NCI-H1105 treated with DMSO at 0.1 percent for 48 hours (cell line): ENCODE measurements around the gene ACTL7B.
"Not testable (repeated sequence)": the region's sequence is repeated elsewhere in the genome, so short reads cannot be mapped to it uniquely, and the experiment has no call there.

Source experiments
- DNase-seq: peaks from one replicate; lab custom pipeline; 2025; lab: John Stamatoyannopoulos, UW

The ACTL7B gene

DNA sequence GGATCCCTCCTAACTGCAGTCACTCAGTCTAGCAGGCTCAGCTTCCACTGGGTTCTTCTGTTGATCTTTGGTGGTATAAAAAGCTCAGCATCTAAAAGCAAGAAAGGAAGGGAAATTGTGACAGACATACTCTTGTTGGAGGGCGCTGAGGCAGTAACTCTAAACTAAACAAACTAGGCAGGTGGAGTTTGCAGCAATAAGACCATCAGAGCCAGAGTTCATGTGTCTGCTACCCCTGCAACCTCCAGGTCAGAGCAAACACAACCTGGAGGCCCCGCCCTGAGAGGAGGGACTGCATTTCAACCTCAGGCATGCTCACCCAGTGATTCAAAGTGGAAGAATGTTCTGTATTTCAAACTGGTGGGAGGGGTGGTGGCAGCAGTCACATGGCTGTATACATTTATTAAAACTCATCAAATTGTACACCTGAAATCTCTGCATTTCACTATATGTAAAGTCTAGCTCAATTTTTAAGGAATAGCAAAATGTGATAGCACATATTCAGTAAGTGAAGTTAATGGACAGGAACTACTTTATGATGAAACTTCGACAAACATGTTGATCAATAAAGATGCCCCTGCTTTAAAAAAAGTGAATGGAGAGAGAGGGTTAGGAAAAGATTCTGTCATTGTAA lies 13.4 kb upstream of the ACTL7B start:
- DNase-seq, result no peak

GRCh38 chr9:108867829-108868228 lies 12.0 kb upstream of the ACTL7B start:
- no peak for DNase-seq

GRCh38 chr9:108867116-108867515 lies 11.3 kb upstream of the ACTL7B start:
- DNase-seq, result no peak

DNA sequence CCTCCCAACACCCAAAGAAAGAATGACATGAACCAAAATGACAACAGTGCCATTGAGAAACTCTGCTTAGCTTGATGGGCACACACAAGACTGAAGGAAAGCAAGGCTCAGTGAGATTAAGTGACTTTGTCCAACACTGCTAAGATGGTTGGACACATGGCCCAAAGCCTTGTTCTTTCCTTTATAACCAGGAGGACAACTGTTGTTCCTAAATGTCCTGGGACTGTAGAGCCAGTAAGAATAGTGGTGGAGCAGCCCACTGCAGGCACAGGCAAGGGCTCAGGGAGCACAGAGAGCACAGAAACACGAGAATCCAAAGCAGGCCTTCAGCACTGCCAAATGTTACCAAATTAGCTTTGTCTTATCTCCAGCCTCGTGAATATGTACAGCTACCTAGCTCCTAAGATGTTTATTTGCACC lies 10.2 kb upstream of the ACTL7B start:
- DNase-seq, result no peak

- DNase-seq, result no peak
These were observed 9.3 kb upstream of the ACTL7B start for GRCh38 chr9:108865037-108865436.

GRCh38 chr9:108864446-108864845 lies 8.7 kb upstream of the ACTL7B start:
- DNase-seq, result no peak

DNA sequence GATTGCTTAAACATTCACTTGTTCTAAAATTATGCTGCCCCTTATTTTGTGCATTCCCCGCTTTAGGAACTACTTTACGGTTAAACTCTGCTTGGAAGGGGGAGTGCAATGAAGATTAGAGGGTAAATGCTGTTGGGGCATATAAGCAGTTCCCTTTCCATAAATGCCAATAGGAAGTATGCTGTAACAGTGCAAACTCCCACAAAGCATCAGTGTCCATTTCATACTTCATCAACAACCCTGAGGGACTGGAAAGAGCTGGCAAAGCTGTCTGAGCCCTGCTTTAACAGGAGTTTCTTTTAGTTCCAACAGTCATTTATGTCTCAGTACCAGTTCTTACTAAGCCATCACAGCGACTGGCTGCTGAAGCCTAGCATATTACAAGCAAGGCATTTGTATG lies 8.1 kb upstream of the ACTL7B start:
- no peak for DNase-seq

GRCh38 chr9:108861997-108862396 lies 6.2 kb upstream of the ACTL7B start, which contains the start of gene ACTL7A:
ACTL7A (plus strand) TSS chr9:108862266; CDS start chr9:108862323, 57 bp downstream.
- DNase-seq, result no peak

DNA sequence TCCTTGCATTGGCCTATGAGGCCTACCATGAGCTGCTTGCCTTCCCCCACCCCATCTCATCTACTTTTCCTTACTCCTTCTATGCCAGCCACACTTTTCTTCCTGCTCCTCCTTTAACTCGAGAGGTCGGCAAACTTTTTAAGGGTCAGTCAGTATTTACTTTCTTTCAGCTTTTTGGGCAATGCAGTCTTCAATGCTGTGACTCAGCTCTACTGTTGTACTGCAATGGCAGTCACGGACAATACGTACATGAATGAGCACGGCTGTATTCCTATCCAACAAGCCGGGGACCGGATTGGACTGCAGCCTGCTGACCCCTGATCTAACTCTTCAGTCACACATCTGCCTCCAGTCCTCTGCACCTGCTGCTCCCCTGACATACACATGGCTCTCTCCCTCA lies 5.7 kb upstream of the ACTL7B start:
- no peak for DNase-seq

DNA sequence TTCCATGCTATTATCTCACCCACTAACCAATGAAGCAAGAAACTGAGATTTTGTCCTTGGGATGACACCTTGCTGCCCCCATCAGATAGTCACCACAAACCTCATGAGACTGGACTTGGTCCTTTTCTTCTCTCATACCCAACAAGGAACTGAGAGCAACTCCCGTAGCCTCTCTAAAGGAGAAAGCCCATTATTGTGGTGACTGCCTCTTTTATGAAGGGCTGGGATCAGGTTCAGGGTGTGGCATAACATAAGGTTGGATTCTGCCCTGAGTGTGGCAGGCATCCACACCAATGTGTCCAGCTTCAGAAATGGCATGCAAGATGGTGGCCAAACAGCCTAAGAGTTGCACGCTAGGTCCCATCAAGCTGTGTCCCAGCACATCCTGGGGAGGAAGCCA lies 5.0 kb upstream of the ACTL7B start:
- no peak for DNase-seq

GRCh38 chr9:108860354-108860753 lies 4.6 kb upstream of the ACTL7B start:
- DNase-seq, result no peak

- DNase-seq, result peak; percentile 36
These were observed 3.8 kb upstream of the ACTL7B start for GRCh38 chr9:108859459-108860114.

DNA sequence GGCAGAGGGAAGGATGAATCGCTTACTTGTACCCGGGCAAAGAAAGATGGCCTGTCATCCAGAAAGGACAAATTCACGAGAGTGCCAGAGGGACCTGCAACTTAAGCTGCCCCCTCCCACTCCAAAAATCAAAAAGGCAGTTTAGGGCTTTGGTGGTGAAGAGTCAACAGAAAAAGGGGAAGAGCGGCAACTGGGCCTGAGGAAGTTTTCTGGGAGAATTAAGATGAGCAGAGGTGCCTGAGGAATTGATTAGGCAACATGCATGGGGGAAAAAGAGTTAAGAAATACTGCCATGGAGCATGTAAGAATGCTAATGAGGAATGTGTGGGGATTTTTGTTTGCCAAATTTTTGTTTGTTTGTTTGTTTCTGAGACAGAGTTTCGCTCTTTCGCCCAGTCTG lies 1.8 kb upstream of the ACTL7B start:
- DNase-seq, result no peak

GRCh38 chr9:108855529-108855886 lies 278 bp downstream of the ACTL7B start:
- no peak for DNase-seq

DNA sequence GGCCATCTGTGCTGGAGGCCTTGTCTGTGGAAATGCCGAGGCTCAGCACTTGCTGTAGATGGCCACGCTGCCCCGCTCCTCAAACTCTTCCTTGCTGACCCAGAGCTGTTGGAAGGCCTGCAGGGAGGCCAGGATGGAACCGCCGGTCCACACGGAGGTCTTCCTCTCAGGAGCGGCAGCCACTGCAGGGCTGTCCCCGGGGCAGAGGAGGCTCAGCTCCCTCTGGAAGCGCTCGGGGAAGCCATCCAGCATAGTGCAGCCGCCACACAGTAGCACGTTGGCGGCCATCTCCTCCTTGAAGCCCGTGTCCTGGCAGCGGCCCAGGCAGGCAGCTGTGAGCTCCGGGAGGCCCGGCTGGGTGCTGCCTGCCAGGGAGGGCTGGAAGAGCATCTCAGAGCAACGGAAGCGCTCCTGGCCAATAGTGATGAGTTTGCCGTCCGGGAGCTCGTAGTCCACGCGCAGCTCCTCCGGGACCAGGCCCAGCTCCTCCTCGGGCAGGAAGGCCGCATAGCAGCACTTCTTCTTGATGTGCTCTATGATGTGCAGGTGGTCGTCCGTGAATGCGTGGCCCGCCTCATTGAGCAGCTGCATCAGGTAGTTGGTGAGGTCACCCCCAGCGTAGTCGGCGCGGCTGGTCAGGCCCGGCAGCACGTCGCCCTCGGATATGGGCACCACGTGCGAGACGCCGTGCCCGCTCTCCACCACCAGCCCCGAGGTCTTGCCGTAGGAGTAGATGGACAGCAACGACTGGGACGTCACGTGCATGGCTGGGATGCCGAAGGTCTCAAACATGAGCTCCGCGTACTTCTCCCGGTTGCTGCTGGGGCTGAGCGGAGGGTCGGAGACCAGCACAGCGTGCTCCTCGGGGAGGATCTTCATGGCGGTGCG lies 901 bp downstream of the ACTL7B start:
- no peak for DNase-seq

- DNase-seq, result no peak
These were observed 1.7 kb downstream of the ACTL7B start for GRCh38 chr9:108854094-108854493.

DNA sequence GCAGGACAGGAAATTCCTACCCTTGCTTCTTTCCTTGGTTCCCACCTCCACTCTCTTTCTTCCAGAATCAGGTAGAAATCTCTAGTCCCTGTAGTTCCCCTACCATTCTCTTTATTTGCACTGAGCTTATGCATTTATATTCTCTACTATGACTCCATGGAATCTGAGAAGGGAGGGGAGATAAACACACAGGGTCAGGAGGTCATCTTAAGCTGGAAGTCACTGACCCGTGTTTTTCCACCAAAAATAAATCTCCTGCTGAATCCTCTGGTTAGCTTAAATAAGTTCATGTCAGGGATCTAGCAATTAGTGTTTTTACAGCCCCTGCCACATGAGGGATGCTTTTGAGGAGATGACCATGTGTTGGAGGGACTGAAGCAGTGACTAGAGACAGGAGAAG lies 3.7 kb downstream of the ACTL7B start:
- no peak for DNase-seq

- no peak for DNase-seq
These were observed 4.6 kb downstream of the ACTL7B start for GRCh38 chr9:108851138-108851537.

DNA sequence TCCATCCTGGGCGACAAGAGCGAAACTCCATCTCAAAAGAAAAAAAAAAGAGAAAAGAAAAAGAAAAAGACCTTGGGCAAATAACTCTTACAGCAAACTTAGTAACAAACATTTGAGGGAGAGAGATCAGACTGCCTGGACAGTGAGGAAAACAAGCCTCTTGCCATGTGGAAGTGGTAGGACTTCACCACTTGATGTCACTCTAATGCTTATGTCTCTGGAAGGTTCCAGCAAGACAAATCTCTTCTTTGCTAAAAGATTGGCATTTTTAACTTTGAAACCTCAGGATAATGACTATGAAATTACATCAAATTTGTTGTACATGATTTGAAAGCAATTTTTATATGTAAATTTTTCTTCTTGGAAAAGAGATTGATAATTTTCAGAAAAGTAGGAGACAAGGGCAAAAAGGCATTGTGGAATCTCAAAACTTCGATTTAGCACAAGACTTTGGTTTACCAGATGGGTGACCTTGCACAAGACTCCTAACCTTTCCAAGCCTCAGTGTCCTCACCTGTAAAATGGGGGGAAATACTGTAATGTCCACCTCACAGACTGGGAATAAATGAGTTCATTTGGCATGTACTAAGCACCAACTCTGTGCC lies 5.4 kb downstream of the ACTL7B start:
- peak; percentile 24 for DNase-seq

DNA sequence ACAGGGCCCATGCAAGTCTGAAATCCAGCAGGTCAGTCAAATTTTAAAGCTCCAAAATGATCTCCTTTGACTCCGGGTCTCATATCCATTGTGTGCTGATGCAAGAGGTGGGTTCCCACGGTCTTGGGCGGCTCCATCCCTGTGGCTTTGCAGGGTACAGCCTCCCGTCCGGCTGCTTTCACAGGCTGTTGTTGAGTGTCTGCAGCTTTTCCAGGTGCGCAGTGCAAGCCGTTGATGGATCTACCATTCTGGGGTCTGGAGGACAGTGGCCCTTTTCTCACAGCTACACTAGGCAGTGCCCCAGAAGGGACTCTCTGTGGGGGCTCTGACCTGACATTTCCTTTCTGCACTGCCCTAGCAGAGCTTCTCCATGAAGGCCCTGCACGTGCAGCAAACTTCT lies 7.5 kb downstream of the ACTL7B start:
- not testable (repeated sequence) for DNase-seq

- DNase-seq, result no peak
These were observed 9.8 kb downstream of the ACTL7B start for GRCh38 chr9:108845947-108846346.

DNA sequence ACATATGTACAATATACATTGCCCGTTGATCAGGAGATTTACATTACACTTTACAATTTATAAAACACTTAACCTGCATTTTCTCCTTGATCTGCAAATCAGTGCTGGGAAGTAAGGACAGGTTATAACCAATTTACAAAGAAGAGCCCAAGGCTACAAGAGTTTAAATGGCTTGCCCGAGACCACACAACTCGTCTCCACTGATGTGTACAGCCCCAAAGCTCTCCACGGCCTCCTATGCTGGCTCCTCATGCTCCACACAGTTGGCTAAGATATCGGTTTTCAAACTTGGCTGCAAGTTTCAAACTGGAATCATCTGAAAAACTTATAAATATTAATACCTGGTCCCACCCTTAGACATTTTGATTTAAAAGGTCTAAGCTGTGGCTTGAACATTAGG lies 10.3 kb downstream of the ACTL7B start:
- no peak for DNase-seq

- peak; percentile 99 for DNase-seq
These were observed 10.9 kb downstream of the ACTL7B start for GRCh38 chr9:108844856-108845255.
